Medulla oblongata (tissue), 1 donor: Measurements from ENCODE around the gene GKN2.
A peak's percentile ranks its signal among the peaks of the same experiment; 100 is the strongest.

Experiments
- DNase-seq: peaks from one replicate; pipeline ENCODE4 v3.0.0-alpha.2; 2015; ENCODE audit errors: extremely low spot score

The GKN2 gene

DNA sequence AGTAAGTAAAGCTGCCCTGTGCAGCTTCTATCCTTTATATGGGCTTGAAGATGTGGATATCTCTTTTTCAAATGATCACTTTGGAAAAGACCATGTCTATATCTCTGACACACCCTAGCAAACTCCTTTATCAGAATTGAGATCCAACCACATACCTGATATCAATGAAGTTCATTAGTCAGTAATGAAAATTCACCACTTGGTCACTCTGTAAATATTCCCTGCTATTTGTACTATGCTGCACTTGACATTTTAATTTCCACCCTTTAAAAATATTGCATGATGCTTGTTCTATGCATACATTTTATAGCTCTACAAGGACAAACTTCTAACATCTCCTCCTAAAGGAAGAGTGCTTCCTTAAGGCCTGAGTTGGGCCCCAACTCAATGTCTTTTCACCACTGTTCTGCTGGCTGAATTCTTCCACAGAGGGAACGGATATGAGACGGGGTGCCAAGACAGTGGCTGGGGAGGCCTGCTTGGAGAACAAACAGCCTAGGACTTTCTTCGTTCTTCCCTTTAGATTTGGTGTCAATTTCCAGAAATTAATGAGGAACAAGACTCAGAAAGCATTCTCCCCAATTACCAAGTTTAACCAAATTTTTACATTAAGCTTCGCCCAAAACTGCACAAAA lies at the start of gene GKN2:
GKN2 (minus strand) TSS at position 7 of the 635 bp plus-strand sequence. CDS start 32 bp downstream, outside the sequence.
- no peak for DNase-seq

DNA sequence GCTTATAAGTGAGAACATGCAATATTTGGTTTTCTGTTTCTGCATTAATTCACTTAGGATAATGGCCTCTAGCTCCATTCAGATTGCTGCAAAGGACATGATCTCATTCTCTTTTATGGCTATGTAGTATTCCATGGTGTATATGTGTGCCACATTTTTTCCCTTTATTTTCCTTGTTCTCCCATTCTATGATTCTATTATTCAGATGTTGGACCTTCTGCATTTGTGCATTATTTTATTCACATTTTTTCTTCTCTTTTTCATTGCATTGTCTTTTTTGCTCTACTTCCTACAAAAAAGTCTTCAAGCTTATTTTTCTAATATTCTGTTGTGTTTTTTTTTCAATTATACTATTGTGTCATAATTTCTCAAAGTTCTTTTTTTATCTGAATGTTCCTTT lies 49.2 kb upstream of the GKN2 start:
- no peak for DNase-seq

DNA sequence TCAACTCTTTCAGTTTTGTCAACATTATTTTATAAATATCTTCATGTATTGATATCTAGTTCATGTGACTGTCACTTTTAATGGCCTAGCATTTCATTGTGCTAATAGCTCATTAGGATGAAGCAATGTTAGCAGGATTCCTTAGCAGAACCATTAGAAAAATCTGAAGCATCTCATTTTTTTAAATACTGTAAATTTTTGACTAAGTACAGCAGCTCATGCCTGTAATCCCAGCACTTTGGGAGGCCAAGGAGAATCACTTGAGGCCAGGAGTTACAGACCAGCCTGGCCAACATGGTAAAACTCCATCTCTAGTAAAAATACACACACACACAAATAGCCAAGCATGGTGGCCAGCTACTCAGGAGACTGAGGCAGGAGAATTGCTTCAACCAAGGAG lies 44.7 kb upstream of the GKN2 start:
- DNase-seq = no peak

- no peak for DNase-seq
Measured at GRCh38 chr2:68995916-68996315, 43.2 kb upstream of the GKN2 start.

- DNase-seq = peak; percentile 8
Measured at GRCh38 chr2:68994864-68995263, 42.2 kb upstream of the GKN2 start.

GRCh38 chr2:68993660-68994059 lies 41.0 kb upstream of the GKN2 start:
- no peak for DNase-seq

DNA sequence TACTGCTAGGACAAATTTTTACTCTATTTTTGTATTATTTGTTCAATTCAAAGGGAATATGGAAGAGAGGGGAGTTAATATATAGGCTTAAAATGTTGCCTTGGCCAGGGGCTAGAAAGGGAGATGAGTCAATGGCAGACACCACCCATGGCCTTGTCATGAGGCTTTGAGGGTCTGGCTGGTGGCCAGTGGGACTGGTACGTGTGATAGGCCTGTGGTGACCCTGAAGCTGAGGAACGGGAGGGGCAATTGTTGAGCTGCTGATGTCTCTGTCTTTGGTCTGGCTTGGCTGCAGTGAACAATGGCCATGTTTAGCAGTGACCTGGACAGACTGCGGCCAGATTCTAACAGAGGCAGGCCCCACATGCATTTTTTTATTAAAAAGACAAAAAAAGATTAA lies 40.2 kb upstream of the GKN2 start:
- no peak for DNase-seq

DNA sequence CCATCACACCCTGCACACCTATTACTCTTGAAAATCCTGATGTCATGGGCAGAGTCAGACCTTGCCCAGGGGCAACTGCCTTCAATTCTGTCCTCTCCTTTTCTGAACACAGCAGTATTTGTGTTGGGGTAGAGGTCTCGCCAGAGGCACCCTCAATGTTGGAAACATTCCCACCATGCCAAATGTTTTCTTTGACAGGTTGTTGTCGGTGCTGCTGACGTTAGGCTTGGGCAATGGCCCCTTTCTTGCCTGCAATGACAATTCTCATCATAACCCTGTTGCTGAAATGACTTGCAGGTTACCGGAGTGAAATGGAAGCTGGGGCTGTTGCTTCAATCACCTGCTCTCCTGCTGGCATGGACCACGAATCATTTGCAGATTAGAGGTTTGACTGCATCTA lies 39.6 kb upstream of the GKN2 start:
- no peak for DNase-seq

DNA sequence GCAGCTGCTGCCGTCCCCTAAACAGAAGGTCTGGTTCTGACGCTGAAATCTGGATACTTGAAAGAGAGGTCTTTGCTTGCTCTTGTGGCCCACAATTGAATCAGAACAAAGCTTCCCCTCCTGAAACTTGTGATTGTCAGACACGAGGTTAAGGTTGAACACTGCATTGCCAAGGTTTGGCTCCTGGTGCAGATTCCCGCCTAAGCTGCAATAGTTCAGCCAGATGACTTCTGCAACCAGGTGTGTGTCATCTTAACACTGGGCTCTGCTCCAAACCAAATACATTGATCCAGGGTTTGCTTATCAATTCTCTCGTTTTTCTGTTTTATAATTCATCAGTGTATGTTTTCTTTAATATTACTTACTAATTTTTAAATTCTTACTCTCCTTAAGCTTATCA lies 36.3 kb upstream of the GKN2 start:
- no peak for DNase-seq

GRCh38 chr2:68987021-68987503 lies 34.4 kb upstream of the GKN2 start:
- peak; percentile 58 for DNase-seq

GRCh38 chr2:68980956-68981355 lies 28.3 kb upstream of the GKN2 start:
- no peak for DNase-seq

DNA sequence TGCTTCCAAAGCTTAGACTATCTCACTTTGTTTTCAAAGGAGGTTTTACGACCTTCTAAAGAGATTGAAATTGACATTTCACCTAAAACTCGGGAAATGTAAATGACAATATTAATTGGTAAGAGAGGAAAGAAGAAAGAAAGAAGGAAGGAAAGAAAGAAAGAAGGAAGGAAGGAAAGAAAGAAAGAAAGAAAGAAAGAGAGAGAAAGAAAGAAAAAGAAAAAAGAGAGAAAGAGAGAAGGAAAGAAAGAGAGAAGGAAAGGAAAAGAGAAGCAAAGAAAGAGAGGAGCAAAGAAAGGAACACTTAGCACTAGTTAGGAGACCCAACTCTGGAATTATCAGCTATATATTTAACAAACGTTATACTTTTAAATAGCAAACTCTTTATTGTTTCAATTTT lies 25.4 kb upstream of the GKN2 start:
- no peak for DNase-seq

- no peak for DNase-seq
Measured at GRCh38 chr2:68977453-68977852, 24.8 kb upstream of the GKN2 start.

- no peak for DNase-seq
Measured at GRCh38 chr2:68975844-68976243, 23.2 kb upstream of the GKN2 start.

DNA sequence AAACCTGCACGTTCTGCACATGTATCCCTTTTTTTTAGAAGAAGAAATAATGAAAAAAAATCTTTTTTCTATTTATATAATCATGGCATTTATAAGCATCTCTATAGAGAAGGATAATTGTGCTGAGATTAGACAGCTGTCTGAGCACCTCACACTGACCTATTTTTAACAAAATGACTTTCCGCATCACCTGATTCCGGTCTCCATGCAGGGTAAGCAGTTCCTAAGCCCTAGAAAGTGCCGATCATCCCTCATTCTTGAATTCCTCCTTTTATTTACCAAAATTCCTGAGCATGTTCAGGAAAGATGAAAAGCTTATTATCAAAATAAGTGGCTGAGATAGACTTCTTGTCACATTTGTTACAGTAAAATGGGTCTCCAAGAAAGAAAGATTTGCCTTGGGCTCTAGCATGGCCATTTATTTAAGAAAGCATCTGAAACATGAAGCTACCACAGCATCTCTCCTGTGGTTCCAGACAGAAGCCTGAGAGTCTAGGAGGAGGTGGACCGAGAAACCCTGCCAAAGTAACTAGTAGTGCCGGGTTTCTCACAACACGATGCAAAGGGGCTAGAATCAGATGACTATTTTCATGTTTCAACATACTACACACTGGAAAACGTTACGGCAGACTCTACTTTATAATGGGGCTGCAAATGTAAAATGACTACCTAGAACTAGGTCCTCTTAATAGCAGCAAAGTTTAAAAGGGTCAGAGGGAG lies 22.4 kb upstream of the GKN2 start:
- DNase-seq = no peak

GRCh38 chr2:68974251-68974650 lies 21.6 kb upstream of the GKN2 start, which contains the start of gene GKN1:
Gene GKN1 (plus strand): TSS chr2:68974636. CDS start chr2:68974678, 42 bp downstream.
- no peak for DNase-seq

GRCh38 chr2:68971591-68972231 lies 19.0 kb upstream of the GKN2 start:
- DNase-seq = no peak

DNA sequence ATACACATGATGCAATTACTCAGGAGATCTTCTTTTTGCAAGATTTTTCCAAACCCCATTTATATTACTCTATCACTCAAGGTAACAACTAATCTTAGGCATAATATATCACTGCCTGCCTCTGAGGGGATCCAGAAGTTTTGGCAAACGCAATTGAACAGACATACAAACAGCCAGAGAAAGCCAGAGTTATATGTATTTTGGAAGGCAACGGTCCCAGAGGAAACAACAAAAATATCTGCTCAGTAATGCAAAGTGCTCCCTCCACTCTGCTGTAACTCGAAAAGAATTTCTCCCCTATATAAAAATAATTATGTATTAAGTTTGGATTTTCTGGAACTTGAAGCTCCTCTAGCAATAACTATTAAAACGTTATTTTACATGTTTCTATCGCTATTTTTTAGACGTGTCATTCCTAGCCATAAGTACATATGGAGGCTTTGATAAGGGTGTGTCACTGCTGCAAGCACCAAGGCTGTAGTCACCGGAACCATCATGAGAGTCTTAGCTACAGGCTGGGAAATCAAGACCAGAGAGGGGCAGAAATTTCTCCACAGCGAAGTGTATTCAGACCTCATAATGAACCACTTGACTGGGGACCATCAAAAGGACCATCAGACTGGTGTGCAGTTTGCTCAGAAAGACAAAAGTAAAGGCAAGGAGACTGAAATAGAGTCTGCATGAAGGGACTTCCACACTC lies 18.0 kb upstream of the GKN2 start:
- no peak for DNase-seq

DNA sequence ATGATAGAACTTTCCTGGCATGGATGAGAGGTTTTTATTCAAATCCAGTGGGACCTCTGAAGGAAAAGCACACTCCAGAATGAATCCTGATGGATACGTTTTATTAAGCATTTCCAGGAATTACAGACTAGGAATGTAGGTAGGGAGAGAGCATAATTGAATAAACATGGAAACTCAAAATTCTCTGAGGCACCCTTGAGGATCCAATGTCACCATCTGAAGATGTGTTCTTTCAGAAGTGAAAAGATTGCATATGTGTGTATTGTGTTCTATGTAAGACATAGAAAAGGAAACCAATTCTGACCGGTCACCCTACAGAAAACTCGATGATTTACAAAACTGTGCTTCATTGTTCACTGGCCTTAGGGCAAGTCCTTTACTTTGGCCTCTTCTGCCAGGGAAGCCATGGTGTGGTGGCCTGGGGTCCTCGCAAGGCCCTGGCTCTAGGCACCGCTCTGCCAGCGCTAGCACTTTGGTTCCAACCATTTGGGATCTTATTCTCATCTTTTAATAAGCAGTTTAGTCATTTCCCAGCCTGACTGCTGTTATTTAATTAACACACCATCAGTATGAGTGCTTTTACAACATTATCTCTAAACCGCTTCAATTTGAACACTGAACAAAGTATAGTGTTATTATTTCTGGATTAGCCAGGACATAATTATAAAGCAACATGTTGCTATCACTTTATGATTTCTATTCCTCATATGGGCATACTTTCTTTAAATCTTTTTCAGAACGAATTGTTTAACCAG lies 17.2 kb upstream of the GKN2 start:
- no peak for DNase-seq

DNA sequence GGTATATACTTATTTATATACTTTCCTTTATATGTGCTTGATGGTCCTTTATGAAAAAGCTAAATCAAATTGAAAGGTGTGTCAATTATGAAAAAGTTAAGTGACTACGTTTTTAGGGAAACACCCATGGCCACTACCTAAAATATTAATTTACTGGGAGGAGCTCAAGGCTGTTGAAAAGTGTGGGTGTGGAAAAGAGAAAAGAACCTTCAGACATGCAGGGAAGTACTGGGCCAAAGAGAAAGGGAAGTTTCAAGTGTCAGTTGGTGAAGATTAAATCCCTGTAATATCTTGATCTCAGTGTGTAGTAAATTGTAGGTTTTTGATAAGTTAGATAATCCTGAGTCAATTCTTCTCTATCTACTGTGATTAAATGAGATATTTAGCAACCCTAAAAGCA lies 15.5 kb upstream of the GKN2 start:
- DNase-seq = no peak

GRCh38 chr2:68964282-68964681 lies 11.6 kb upstream of the GKN2 start:
- no peak for DNase-seq

GRCh38 chr2:68961380-68961779 lies 8.7 kb upstream of the GKN2 start:
- no peak for DNase-seq
